Adrenal gland (tissue), 5 donors: ENCODE data around the gene NR2F2.

Source experiments
- POLR2A ChIP-seq, 2 donors: fragments of 450-650 bp; IDR thresholded peaks; one replicate each; pipeline ENCODE4 v1.6.1; 2017; ENCODE audit warnings: antibody characterized with exemption in 2 of 2, mild to moderate bottlenecking in 2 of 2, moderate library complexity in 1 of 2
- TF ChIP-seq, protein P1 (sequence below), 6 experiments: fragments of 450-650 bp in 4 of 6; fragments of 200-600 bp in 2 of 6; sonication (generic) in 1 of 6; IDR thresholded peaks; 1 replicate in 5 of 6; 2 replicates in 1 of 6; pipeline versions ENCODE4 v1.5.1 to v1.8.0; 2016 to 2021; ENCODE audit warnings: antibody characterized with exemption in 6 of 6, mild to moderate bottlenecking in 2 of 6, moderate library complexity in 1 of 6
- donor health status: DM: no; HTN: no; CAD: no.

DNA sequence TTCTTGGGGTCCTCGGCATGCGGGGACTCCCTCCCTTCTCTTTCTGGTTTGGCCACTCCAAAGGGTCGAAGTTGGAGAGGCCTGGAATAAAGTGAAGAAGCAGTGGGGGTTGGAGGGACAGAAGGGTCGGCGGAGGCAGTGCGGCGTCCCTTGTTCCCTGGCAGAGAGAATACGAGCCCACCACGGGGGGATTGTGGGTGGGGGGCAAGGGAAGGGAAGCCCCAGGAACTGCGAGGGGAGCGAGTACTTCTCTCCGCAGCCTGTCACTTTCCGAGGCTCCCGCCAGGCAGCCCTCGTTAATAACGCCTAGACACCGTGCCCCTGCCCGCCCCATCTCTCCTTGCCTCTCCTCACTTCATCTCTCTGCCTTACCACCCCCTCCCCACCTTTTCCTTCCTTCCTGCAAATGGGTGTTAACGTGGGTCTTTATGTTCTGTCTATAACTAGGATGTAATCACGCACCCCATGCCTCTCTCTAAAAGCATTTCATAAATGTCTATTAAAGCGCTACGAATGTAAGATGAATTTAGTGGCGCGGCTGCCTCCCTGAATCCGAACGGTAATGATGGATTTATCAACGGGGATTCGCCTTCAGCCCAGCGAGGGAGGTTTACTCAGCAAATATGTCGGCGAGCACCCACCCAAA, 13.7 kb downstream of the NR2F2 start:
- TF ChIP-seq, protein P1, sequence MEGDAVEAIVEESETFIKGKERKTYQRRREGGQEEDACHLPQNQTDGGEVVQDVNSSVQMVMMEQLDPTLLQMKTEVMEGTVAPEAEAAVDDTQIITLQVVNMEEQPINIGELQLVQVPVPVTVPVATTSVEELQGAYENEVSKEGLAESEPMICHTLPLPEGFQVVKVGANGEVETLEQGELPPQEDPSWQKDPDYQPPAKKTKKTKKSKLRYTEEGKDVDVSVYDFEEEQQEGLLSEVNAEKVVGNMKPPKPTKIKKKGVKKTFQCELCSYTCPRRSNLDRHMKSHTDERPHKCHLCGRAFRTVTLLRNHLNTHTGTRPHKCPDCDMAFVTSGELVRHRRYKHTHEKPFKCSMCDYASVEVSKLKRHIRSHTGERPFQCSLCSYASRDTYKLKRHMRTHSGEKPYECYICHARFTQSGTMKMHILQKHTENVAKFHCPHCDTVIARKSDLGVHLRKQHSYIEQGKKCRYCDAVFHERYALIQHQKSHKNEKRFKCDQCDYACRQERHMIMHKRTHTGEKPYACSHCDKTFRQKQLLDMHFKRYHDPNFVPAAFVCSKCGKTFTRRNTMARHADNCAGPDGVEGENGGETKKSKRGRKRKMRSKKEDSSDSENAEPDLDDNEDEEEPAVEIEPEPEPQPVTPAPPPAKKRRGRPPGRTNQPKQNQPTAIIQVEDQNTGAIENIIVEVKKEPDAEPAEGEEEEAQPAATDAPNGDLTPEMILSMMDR (IDR thresholded peaks at IDR 0.05), result no peak
- no peak for TF ChIP-seq POLR2A (IDR thresholded peaks at IDR 0.05)
